HCT116 (cell line): ENCODE measurements around the gene ARHGDIG. TPM values are rescaled to one million over a fixed set of nuclear protein-coding genes. Genes with fewer than 3 reads are reported as not detected.

Source experiments
- ATAC-seq: fragments of 200-7000 bp; cut with Tn5 transposase; 2 replicates; pipeline ENCODE4 v1.9.1; 2020; ENCODE audit warnings: mild to moderate bottlenecking, moderate library complexity
- BruUV-seq: library from RNA; stranded (reverse); fragments of 400-500 nt; replicated peaks from 2 replicates; lab custom pipeline; 2021; lab: Mats Ljungman, UMichigan
- CTCF ChIA-PET: fragments of 300-600 bp; sonication (Branson Sonifier 250); formaldehyde crosslinking; loops from one replicate; lab custom pipeline; 2021; ENCODE audit warnings: antibody characterized with exemption; lab: Charles Lee
- POLR2A ChIA-PET: fragments of 300-600, 350-600 bp; sonication (Branson Sonifier 250); formaldehyde crosslinking; loops from one replicate; lab custom pipeline; 2021; ENCODE audit warnings: antibody characterized with exemption; lab: Charles Lee
- RAD21 ChIA-PET, 2 experiments: fragments of 300-600 bp; sonication (Branson Sonifier 250); formaldehyde crosslinking; loops; one replicate each; lab custom pipeline; 2023; ENCODE audit warnings: low total read pairs in 2 of 2; ENCODE audit not compliant: uncharacterized antibody in 2 of 2, unreplicated experiment in 2 of 2, low non-redundant PET in 1 of 2; lab: Charles Lee
- DNase-seq: peaks from one replicate; pipeline ENCODE4 v3.0.0-alpha.2; 2010; ENCODE audit warnings: low read depth, low spot score
- H2AFZ ChIP-seq: fragments of 200-600 bp; shearing (Covaris generic), sonication (generic); 2 replicates; pipeline ENCODE4 v1.6.1; 2017; ENCODE audit warnings: low read depth, mixed run types, mixed read lengths, antibody characterized with exemption, low read length; ENCODE audit not compliant: poor library complexity, severe bottlenecking
- H3K27ac ChIP-seq: 2 replicates; pipeline ENCODE4 v1.5.1; 2012; ENCODE audit warnings: low read depth, low read length
- H3K27me3 ChIP-seq: fragments of 200-600 bp; sonication (generic); 2 replicates; pipeline ENCODE4 v1.6.1; 2016; ENCODE audit warnings: mixed run types, low read length, mixed read lengths; ENCODE audit not compliant: insufficient read depth
- H3K36me3 ChIP-seq, 2 experiments: fragments of 200-500 bp in 1 of 2; fragments of 200-600 bp in 1 of 2; sonication (Bioruptor generic) in 1 of 2; sonication (generic) in 1 of 2; 2 replicates each; pipeline versions ENCODE4 v1.5.1 to v1.6.1; 2014 to 2016; ENCODE audit warnings: low read length in 2 of 2, inconsistent platforms in 1 of 2, mixed read lengths in 1 of 2, mixed run types in 1 of 2; ENCODE audit not compliant: insufficient read depth in 2 of 2, control insufficient read depth in 1 of 2
- H3K4me1 ChIP-seq, 2 experiments: fragments of 200-600 bp in 1 of 2; sonication (generic) in 1 of 2; 2 replicates each; pipeline versions ENCODE4 v1.5.1 to v1.6.1; 2012 to 2017; ENCODE audit warnings: low read length in 2 of 2, inconsistent platforms in 1 of 2, mild to moderate bottlenecking in 1 of 2, mixed read lengths in 1 of 2, mixed run types in 1 of 2, moderate library complexity in 1 of 2; ENCODE audit not compliant: insufficient read depth in 2 of 2, control insufficient read depth in 1 of 2
- H3K4me2 ChIP-seq: fragments of 200-600 bp; sonication (generic); 2 replicates; pipeline ENCODE4 v1.6.1; 2017; ENCODE audit warnings: mixed run types, low read length, mixed read lengths
- H3K4me3 ChIP-seq, 2 experiments: fragments of 200-600 bp in 1 of 2; sonication (generic) in 1 of 2; replicated peaks in 1 of 2; 2 replicates each; pipeline ENCODE4 v1.5.1; 2011 to 2016; ENCODE audit warnings: low read length in 2 of 2, control low read depth in 1 of 2, low read depth in 1 of 2, mild to moderate bottlenecking in 1 of 2, mixed read lengths in 1 of 2, mixed run types in 1 of 2
- H3K79me2 ChIP-seq: fragments of 200-600 bp; sonication (generic); 2 replicates; pipeline ENCODE4 v1.6.1; 2017; ENCODE audit warnings: mild to moderate bottlenecking, mixed run types, low read length, moderate library complexity, mixed read lengths; ENCODE audit not compliant: insufficient read depth
- H3K9ac ChIP-seq: fragments of 200-600 bp; sonication (generic); 2 replicates; pipeline ENCODE4 v1.6.1; 2016; ENCODE audit warnings: low read length, mixed read lengths
- H3K9me2 ChIP-seq: fragments of 200-600 bp; sonication (generic), shearing (Covaris generic); 2 replicates; pipeline ENCODE4 v1.6.1; 2017; ENCODE audit warnings: mixed run types, mild to moderate bottlenecking, moderate library complexity; ENCODE audit not compliant: insufficient read depth
- H3K9me3 ChIP-seq, 2 experiments: fragments of 200-500 bp in 1 of 2; fragments of 200-600 bp in 1 of 2; sonication (Bioruptor generic) in 1 of 2; sonication (generic) in 1 of 2; 2 replicates each; pipeline ENCODE4 v1.6.1; 2014 to 2017; ENCODE audit warnings: low read length in 2 of 2, mixed read lengths in 2 of 2, inconsistent platforms in 1 of 2, low read depth in 1 of 2, mild to moderate bottlenecking in 1 of 2, mixed run types in 1 of 2, moderate library complexity in 1 of 2; ENCODE audit not compliant: control insufficient read depth in 1 of 2, insufficient read depth in 1 of 2
- H4K20me1 ChIP-seq: fragments of 200-600 bp; sonication (generic), shearing (Covaris generic); 2 replicates; pipeline ENCODE4 v1.6.1; 2017; ENCODE audit warnings: mixed run types, mild to moderate bottlenecking, moderate library complexity; ENCODE audit not compliant: insufficient read depth
- CBX3 ChIP-seq: IDR thresholded peaks from 2 replicates; pipeline ENCODE4 v1.6.1; 2012; ENCODE audit warnings: low read depth
- CEBPB ChIP-seq: IDR thresholded peaks from 2 replicates; pipeline ENCODE4 v1.6.1; 2012; ENCODE audit warnings: low read depth
- EZH2phosphoT487 ChIP-seq: fragments of 200-600 bp; IDR thresholded peaks from 2 replicates; pipeline ENCODE4 v1.6.1; 2018; ENCODE audit warnings: antibody characterized with exemption, borderline replicate concordance
- FOSL1 ChIP-seq: IDR thresholded peaks from 2 replicates; pipeline ENCODE4 v1.6.1; 2012; ENCODE audit warnings: low read depth
- JUND ChIP-seq: IDR thresholded peaks from 2 replicates; pipeline ENCODE4 v1.6.1; 2012
- SRF ChIP-seq: IDR thresholded peaks from 2 replicates; pipeline ENCODE4 v1.6.1; 2012; ENCODE audit warnings: low read depth
- intact Hi-C: fragments of 100-400 bp; cut with micrococcal nuclease; formaldehyde crosslinking; loops from 2 replicates; pipeline ENCODE4 v1.10.0; 2022
- total RNA-seq: library from RNA; stranded (reverse); gene quantifications from one replicate; pipeline ENCODE4 v1.2.1, GENCODE V29; 2021; ENCODE audit not compliant: unreplicated experiment
- TF ChIP-seq, protein P1 (sequence below): IDR thresholded peaks from 2 replicates; pipeline ENCODE4 v1.6.1; 2012
- TF ChIP-seq, protein P2 (sequence below): IDR thresholded peaks from 2 replicates; pipeline ENCODE4 v1.6.1; 2011; ENCODE audit warnings: mild to moderate bottlenecking, low read length, moderate library complexity; ENCODE audit not compliant: insufficient replicate concordance; ENCODE audit errors: extremely low read depth

The ARHGDIG gene
- total RNA-seq, 1 experiment from 2014 or later = not detected

DNA sequence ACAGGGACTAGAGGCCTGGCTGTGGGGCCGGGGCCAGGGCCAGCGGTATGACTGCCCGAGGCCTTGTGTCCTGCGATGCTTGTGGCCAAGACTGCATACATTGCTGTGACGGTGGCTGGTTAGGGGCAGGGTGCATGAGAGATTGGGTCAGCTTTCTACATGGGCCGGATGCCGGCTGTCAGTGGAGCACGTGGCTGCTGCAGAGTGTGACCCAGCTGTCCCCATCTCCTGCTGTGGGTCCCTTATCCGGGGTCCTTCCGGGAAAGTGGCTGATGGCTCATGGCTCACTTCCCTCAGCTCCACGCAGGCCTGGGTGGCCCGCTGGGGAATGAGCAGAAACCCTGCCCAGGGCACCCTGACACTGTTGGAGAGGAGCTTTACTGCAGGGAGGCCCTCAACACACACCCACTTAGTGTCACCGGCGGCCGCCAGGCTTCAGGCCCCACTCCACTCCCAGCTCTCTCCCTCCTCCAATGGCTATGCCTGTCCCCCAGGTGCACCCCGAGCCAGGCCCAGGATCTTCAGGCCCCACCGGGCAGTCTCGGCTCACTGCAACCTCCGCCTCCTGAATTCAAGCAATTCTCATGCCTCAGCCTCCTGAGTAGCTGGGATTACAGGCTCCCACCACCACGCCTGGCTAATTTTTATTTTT, 3.8 kb upstream of the ARHGDIG start:
- no peak for TF ChIP-seq EZH2phosphoT487
- TF ChIP-seq CBX3 = no peak
- no peak for TF ChIP-seq JUND
- TF ChIP-seq SRF = no peak
- TF ChIP-seq FOSL1 = no peak
- TF ChIP-seq, protein P1, sequence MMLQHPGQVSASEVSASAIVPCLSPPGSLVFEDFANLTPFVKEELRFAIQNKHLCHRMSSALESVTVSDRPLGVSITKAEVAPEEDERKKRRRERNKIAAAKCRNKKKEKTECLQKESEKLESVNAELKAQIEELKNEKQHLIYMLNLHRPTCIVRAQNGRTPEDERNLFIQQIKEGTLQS = no peak
- no peak for TF ChIP-seq CEBPB
- TF ChIP-seq, protein P2, sequence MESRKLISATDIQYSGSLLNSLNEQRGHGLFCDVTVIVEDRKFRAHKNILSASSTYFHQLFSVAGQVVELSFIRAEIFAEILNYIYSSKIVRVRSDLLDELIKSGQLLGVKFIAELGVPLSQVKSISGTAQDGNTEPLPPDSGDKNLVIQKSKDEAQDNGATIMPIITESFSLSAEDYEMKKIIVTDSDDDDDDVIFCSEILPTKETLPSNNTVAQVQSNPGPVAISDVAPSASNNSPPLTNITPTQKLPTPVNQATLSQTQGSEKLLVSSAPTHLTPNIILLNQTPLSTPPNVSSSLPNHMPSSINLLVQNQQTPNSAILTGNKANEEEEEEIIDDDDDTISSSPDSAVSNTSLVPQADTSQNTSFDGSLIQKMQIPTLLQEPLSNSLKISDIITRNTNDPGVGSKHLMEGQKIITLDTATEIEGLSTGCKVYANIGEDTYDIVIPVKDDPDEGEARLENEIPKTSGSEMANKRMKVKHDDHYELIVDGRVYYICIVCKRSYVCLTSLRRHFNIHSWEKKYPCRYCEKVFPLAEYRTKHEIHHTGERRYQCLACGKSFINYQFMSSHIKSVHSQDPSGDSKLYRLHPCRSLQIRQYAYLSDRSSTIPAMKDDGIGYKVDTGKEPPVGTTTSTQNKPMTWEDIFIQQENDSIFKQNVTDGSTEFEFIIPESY = no peak
- no peaks in the 10 kb centered on the region for H3K27me3 ChIP-seq
- no peak overlapping the region for H3K9ac ChIP-seq
- no peak for DNase-seq
- H3K36me3 ChIP-seq = no peaks in the 10 kb centered on the region
- no peaks in the 10 kb centered on the region for H3K4me1 ChIP-seq
- H2AFZ ChIP-seq = no peak overlapping the region
- intact Hi-C loops = no loop called here
- no peaks in the 10 kb centered on the region for H3K9me2 ChIP-seq
- RAD21 ChIA-PET = no interaction called here
- no peak overlapping the region for H3K27ac ChIP-seq
- no peaks in the 10 kb centered on the region for H3K9me3 ChIP-seq
- BruUV-seq = no TSS peak
- CTCF ChIA-PET = no interaction called here
- no peak overlapping the region for H3K4me2 ChIP-seq
- H3K79me2 ChIP-seq = no peaks in the 10 kb centered on the region
- POLR2A ChIA-PET = no interaction called here
- no peak overlapping the region for H3K4me3 ChIP-seq
- H4K20me1 ChIP-seq = no peaks in the 10 kb centered on the region
- no peak for ATAC-seq
